D721Med (cell line): Measurements from ENCODE around the gene SBNO2.

Source experiments
- DNase-seq: peaks from one replicate; pipeline ENCODE4 v3.0.0; 2011; ENCODE audit warnings: low spot score; ENCODE audit not compliant: insufficient read length
- FAIRE-seq: peaks from 2 replicates; lab custom pipeline; 2011; peaks lifted over from hg19 to GRCh38; lab: Jason Lieb, UNC
- CTCF ChIP-seq: IDR thresholded peaks from 2 replicates; pipeline ENCODE4 v1.5.1; 2012; ENCODE audit warnings: mild to moderate bottlenecking, control low read depth; ENCODE audit not compliant: insufficient read depth; ENCODE audit errors: missing control alignments

The SBNO2 gene

GRCh38 chr19:1181606-1182005, 7.5 kb upstream of the SBNO2 start:
- FAIRE-seq: no peak

GRCh38 chr19:1177322-1178114, 3.5 kb upstream of the SBNO2 start:
- FAIRE-seq (no peak), DNase-seq (no peak)
- no peak for TF ChIP-seq CTCF

More at GRCh38 chr19:1181606-1182005, 7.5 kb upstream of the SBNO2 start:
- no peak for DNase-seq
- TF ChIP-seq CTCF: no peak

GRCh38 chr19:1173159-1173844, 766 bp downstream of the SBNO2 start:
- TF ChIP-seq CTCF: no peak
- no peak for FAIRE-seq

GRCh38 chr19:1172353-1173158, 1.5 kb downstream of the SBNO2 start:
- no peak for FAIRE-seq
- DNase-seq: no peak
- TF ChIP-seq CTCF: no peak

More at GRCh38 chr19:1173159-1173844, 766 bp downstream of the SBNO2 start:
- DNase-seq: no peak

- no peak for TF ChIP-seq CTCF
- DNase-seq (no peak), FAIRE-seq (no peak)
These were observed 2.2 kb downstream of the SBNO2 start for GRCh38 chr19:1171755-1172352.

- no peak for TF ChIP-seq CTCF
- DNase-seq (no peak), FAIRE-seq (no peak)
These were observed 2.9 kb downstream of the SBNO2 start for GRCh38 chr19:1170938-1171754.
